Liver (tissue), 9 donors: ENCODE data around the gene CALML3. TPM values are rescaled to one million over a fixed set of nuclear protein-coding genes. Genes with fewer than 3 reads are reported as not detected.

Source experiments
- DNase-seq: peaks from one replicate; pipeline ENCODE4 v3.0.0-alpha.2; 2017; ENCODE audit warnings: low spot score
- H3K27ac ChIP-seq, 2 donors: one replicate each; pipeline ENCODE4 v1.7.0; 2013; ENCODE audit warnings: inconsistent platforms in 2 of 2, low read length in 2 of 2, control low read depth in 1 of 2, low read depth in 1 of 2, mild to moderate bottlenecking in 1 of 2
- H3K27me3 ChIP-seq, 4 donors: one replicate each; pipeline versions ENCODE4 v1.6.1 to v1.7.0; 2013; ENCODE audit warnings: low read length in 3 of 4, inconsistent platforms in 1 of 4, mild to moderate bottlenecking in 1 of 4, moderate library complexity in 1 of 4; ENCODE audit not compliant: control insufficient read depth in 4 of 4, insufficient read depth in 4 of 4
- H3K36me3 ChIP-seq, 4 donors: one replicate each; pipeline versions ENCODE4 v1.6.1 to v1.7.0; 2013; ENCODE audit warnings: low read length in 3 of 4, mild to moderate bottlenecking in 3 of 4, low read depth in 1 of 4, moderate library complexity in 1 of 4; ENCODE audit not compliant: control insufficient read depth in 4 of 4, insufficient read depth in 3 of 4
- H3K4me1 ChIP-seq, 4 donors: one replicate each; pipeline versions ENCODE4 v1.6.1 to v1.7.0; 2013; ENCODE audit warnings: low read length in 3 of 4, mild to moderate bottlenecking in 3 of 4, moderate library complexity in 1 of 4; ENCODE audit not compliant: control insufficient read depth in 4 of 4, insufficient read depth in 4 of 4
- H3K4me3 ChIP-seq, 3 donors: one replicate each; pipeline versions ENCODE4 v1.6.1 to v1.7.0; 2013; ENCODE audit warnings: low read length in 3 of 3, control low read depth in 1 of 3, low read depth in 1 of 3, mild to moderate bottlenecking in 1 of 3
- H3K9ac ChIP-seq, 2 donors: one replicate each; pipeline ENCODE4 v1.7.0; 2013; ENCODE audit warnings: low read length in 2 of 2, mild to moderate bottlenecking in 2 of 2, moderate library complexity in 2 of 2, control low read depth in 1 of 2, low read depth in 1 of 2
- H3K9me3 ChIP-seq, 4 donors: one replicate each; pipeline versions ENCODE4 v1.6.1 to v1.7.0; 2013; ENCODE audit warnings: low read length in 3 of 4; ENCODE audit not compliant: control insufficient read depth in 4 of 4
- CTCF ChIP-seq: fragments of 150-350 bp; IDR thresholded peaks from 2 replicates; pipeline ENCODE4 v1.5.1; 2017; ENCODE audit warnings: improper control_type of control experiment, low read depth, low read length; ENCODE audit not compliant: missing input control
- FOXA1 ChIP-seq: IDR thresholded peaks from 2 replicates; pipeline ENCODE4 v1.6.1; 2016; ENCODE audit warnings: antibody characterized with exemption
- GABPA ChIP-seq, 2 donors: IDR thresholded peaks in 1 of 2; conservative IDR thresholded peaks in 1 of 2; 2 replicates each; pipeline ENCODE4 v1.6.1; 2016; ENCODE audit warnings: antibody characterized with exemption in 2 of 2, mild to moderate bottlenecking in 1 of 2, moderate library complexity in 1 of 2
- HNF4A ChIP-seq, 2 donors: conservative IDR thresholded peaks; 2 replicates each; pipeline ENCODE4 v1.6.1; 2016; ENCODE audit warnings: antibody characterized with exemption in 2 of 2, mild to moderate bottlenecking in 2 of 2
- HNF4G ChIP-seq: IDR thresholded peaks from 2 replicates; pipeline ENCODE4 v1.6.1; 2016; ENCODE audit warnings: antibody characterized with exemption
- JUND ChIP-seq, 2 donors: IDR thresholded peaks; 2 replicates each; pipeline ENCODE4 v1.6.1; 2016; ENCODE audit warnings: antibody characterized with exemption in 2 of 2
- MAX ChIP-seq: IDR thresholded peaks from 2 replicates; pipeline ENCODE4 v1.6.1; 2016; ENCODE audit warnings: antibody characterized with exemption
- NR2F2 ChIP-seq: IDR thresholded peaks from 2 replicates; pipeline ENCODE4 v1.6.1; 2016; ENCODE audit warnings: antibody characterized with exemption
- RXRA ChIP-seq, 2 donors: IDR thresholded peaks; 2 replicates each; pipeline ENCODE4 v1.6.1; 2017 to 2018; ENCODE audit warnings: antibody characterized with exemption in 2 of 2, mild to moderate bottlenecking in 1 of 2
- TAF1 ChIP-seq: conservative IDR thresholded peaks from 2 replicates; pipeline ENCODE4 v1.6.1; 2016; ENCODE audit warnings: antibody characterized with exemption, mild to moderate bottlenecking
- YY1 ChIP-seq: IDR thresholded peaks from 2 replicates; pipeline ENCODE4 v1.6.1; 2016; ENCODE audit warnings: antibody characterized with exemption, mild to moderate bottlenecking
- WGBS: extraction: QIAGEN DNeasy Blood & Tissue Kit; methylation state at CpG from one replicate; pipeline ENCODE4 v1.1.7; 2013; 5-methylcytosine and 5-hydroxymethylcytosine counted together
- polyA plus RNA-seq, 2 donors: library from polyadenylated mRNA; stranded (reverse) in 1 of 2; unstranded in 1 of 2; fragments of 200-250 nt in 1 of 2; fragments of >200 nt in 1 of 2; fragmentation: Nextera tagmentation in 1 of 2; extraction: Ambion mirVana in 1 of 2; gene quantifications; one replicate each; pipeline versions ENCODE4 v1.2.1 to v1.2.3, GENCODE V29; 2013 to 2015
- total RNA-seq, 2 donors: library from RNA; depleted of rRNA; stranded (reverse); fragments of >200 nt; gene quantifications; one replicate each; pipeline ENCODE4 v1.2.3, GENCODE V29; 2014
- TF ChIP-seq, protein P1 (sequence below): IDR thresholded peaks from 2 replicates; pipeline ENCODE4 v1.6.1; 2016; ENCODE audit warnings: antibody characterized with exemption, mild to moderate bottlenecking
- TF ChIP-seq, protein P2 (sequence below): IDR thresholded peaks from 2 replicates; pipeline ENCODE4 v1.6.1; 2016; ENCODE audit warnings: antibody characterized with exemption
- donor health status: healthy.
- donor health status: healthy.
- donor health status: healthy.
- donor health status: healthy.
- donor health status: healthy.

Gene CALML3
- total and polyA plus RNA-seq, 4 donors = not detected

- Histone ChIP-seq H3K27me3 (no peaks in the 10 kb centered on the region), H3K36me3 (no peaks in the 10 kb centered on the region), H3K4me3 (no peak overlapping the region), H3K9ac (no peak overlapping the region), H3K9me3 (no peaks in the 10 kb centered on the region), H3K4me1 (peaks cover 0 to 11% (median 10%) of the 10 kb centered on the region in 4 donors), H3K27ac (no peak overlapping the region)
- WGBS = 94% methylated on average over 7 of the region's 7 CpGs
- TF ChIP-seq CTCF (no peak), RXRA (IDR thresholded peaks at IDR 0.05) (no peak), HNF4A (conservative IDR thresholded peaks at IDR 0.05) (no peak), TAF1 (no peak), YY1 (no peak), GABPA (IDR thresholded peaks at IDR 0.05 in 1 of 2, conservative IDR thresholded peaks at IDR 0.05 in 1 of 2) (no peak), NR2F2 (no peak)
- TF ChIP-seq, protein P1, sequence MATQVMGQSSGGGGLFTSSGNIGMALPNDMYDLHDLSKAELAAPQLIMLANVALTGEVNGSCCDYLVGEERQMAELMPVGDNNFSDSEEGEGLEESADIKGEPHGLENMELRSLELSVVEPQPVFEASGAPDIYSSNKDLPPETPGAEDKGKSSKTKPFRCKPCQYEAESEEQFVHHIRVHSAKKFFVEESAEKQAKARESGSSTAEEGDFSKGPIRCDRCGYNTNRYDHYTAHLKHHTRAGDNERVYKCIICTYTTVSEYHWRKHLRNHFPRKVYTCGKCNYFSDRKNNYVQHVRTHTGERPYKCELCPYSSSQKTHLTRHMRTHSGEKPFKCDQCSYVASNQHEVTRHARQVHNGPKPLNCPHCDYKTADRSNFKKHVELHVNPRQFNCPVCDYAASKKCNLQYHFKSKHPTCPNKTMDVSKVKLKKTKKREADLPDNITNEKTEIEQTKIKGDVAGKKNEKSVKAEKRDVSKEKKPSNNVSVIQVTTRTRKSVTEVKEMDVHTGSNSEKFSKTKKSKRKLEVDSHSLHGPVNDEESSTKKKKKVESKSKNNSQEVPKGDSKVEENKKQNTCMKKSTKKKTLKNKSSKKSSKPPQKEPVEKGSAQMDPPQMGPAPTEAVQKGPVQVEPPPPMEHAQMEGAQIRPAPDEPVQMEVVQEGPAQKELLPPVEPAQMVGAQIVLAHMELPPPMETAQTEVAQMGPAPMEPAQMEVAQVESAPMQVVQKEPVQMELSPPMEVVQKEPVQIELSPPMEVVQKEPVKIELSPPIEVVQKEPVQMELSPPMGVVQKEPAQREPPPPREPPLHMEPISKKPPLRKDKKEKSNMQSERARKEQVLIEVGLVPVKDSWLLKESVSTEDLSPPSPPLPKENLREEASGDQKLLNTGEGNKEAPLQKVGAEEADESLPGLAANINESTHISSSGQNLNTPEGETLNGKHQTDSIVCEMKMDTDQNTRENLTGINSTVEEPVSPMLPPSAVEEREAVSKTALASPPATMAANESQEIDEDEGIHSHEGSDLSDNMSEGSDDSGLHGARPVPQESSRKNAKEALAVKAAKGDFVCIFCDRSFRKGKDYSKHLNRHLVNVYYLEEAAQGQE = no peak
- DNase-seq = no peak
Measured at GRCh38 chr10:5536486-5537081, 11.8 kb downstream of the CALML3 start.

DNA sequence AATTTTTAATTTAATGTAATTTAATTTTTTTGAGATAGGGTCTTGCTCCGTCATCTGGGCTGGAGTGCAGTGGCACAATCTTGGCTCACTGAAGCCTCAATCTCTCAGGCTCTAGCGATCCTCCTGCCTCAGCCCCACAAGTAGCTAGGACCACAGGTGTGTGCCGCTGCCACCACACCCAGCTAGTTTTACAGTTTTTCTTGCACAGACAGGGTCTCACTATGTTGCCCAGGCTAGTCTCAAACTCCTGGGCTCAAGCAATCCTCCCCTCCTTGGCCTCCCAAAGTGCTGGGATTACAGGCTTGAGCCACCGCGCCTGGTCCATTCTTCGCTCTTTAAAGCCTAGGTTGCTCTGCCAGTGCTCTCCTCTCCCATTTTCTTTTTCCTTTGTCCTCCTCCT is 12.9 kb downstream of the CALML3 start:
- H3K4me3 ChIP-seq = no peak overlapping the region
- H3K27ac ChIP-seq = no peak overlapping the region
- H3K9me3 ChIP-seq = no peaks in the 10 kb centered on the region
- H3K4me1 ChIP-seq = peaks cover 0 to 11% (median 10%) of the 10 kb centered on the region in 4 donors
- no peaks in the 10 kb centered on the region for H3K27me3 ChIP-seq
- no peak for TF ChIP-seq MAX
- TF ChIP-seq, protein P1 = no peak
- TF ChIP-seq JUND (IDR thresholded peaks at IDR 0.05) = no peak
- no peak for TF ChIP-seq CTCF
- TF ChIP-seq FOXA1 = no peak
- TF ChIP-seq HNF4A (conservative IDR thresholded peaks at IDR 0.05) = no peak
- TF ChIP-seq HNF4G = no peak
- TF ChIP-seq, protein P2, sequence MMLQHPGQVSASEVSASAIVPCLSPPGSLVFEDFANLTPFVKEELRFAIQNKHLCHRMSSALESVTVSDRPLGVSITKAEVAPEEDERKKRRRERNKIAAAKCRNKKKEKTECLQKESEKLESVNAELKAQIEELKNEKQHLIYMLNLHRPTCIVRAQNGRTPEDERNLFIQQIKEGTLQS = no peak
- no peak overlapping the region for H3K9ac ChIP-seq
- 84% methylated on average over 6 of the region's 6 CpGs for WGBS
- DNase-seq = no peak
- H3K36me3 ChIP-seq = no peaks in the 10 kb centered on the region
